Activated T-helper 1 cell treated with Interleukin-2 at 50 U/mL for 16 hours (primary cell): ENCODE data around the gene INKA1.
"Not testable (repeated sequence)": the region's sequence is repeated elsewhere in the genome, so short reads cannot be mapped to it uniquely, and the experiment has no call there.

Experiments
- DNase-seq: peaks from one replicate; pipeline ENCODE4 v3.0.0-alpha.2; 2020; ENCODE audit warnings: low read depth

Gene INKA1

GRCh38 chr3:49802719-49803464 is at the start of gene INKA1:
INKA1 (plus strand) TSS chr3:49803261; CDS start chr3:49803393, 132 bp downstream.
- peak; percentile 79 for DNase-seq

GRCh38 chr3:49754536-49754935 is 48.5 kb upstream of the INKA1 start:
- DNase-seq, result no peak

- DNase-seq, result no peak
These were observed 47.0 kb upstream of the INKA1 start for GRCh38 chr3:49756036-49756435.

- DNase-seq, result no peak
These were observed 45.9 kb upstream of the INKA1 start for GRCh38 chr3:49757197-49757596.

- no peak for DNase-seq
These were observed 43.8 kb upstream of the INKA1 start for GRCh38 chr3:49759226-49759625.

GRCh38 chr3:49761661-49762060 is 41.4 kb upstream of the INKA1 start:
- no peak for DNase-seq

GRCh38 chr3:49763981-49764380 is 39.1 kb upstream of the INKA1 start:
- no peak for DNase-seq

- DNase-seq, result no peak
These were observed 33.7 kb upstream of the INKA1 start for GRCh38 chr3:49769286-49769915.

GRCh38 chr3:49769926-49770325 is 33.1 kb upstream of the INKA1 start:
- no peak for DNase-seq

- DNase-seq, result no peak
These were observed 31.6 kb upstream of the INKA1 start for GRCh38 chr3:49771340-49771938.

GRCh38 chr3:49772703-49773102 is 30.4 kb upstream of the INKA1 start:
- DNase-seq, result no peak

- no peak for DNase-seq
These were observed 27.5 kb upstream of the INKA1 start for GRCh38 chr3:49775538-49775937.

GRCh38 chr3:49776101-49776500 is 27.0 kb upstream of the INKA1 start:
- not testable (repeated sequence) for DNase-seq

- DNase-seq, result no peak
These were observed 23.5 kb upstream of the INKA1 start for GRCh38 chr3:49779358-49780079.

GRCh38 chr3:49780080-49780974 is 22.7 kb upstream of the INKA1 start:
- DNase-seq, result no peak

GRCh38 chr3:49780975-49781365 is 22.1 kb upstream of the INKA1 start:
- DNase-seq, result not testable (repeated sequence)

- no peak for DNase-seq
These were observed 21.5 kb upstream of the INKA1 start for GRCh38 chr3:49781415-49782199.

GRCh38 chr3:49782277-49782676 is 20.8 kb upstream of the INKA1 start:
- DNase-seq, result not testable (repeated sequence)

GRCh38 chr3:49785565-49786356 is 17.3 kb upstream of the INKA1 start:
- DNase-seq, result no peak
